ENCODE data around the gene RALA.

- TF ChIP-seq CTCF (IDR thresholded peaks at IDR 0.05 in 4 of 5, conservative IDR thresholded peaks at IDR 0.05 in 1 of 5) (no peak), POLR2A (IDR thresholded peaks at IDR 0.05) (no peak)
Measured at GRCh38 chr7:39670052-39670451, 46.7 kb downstream of the RALA start.
